NCI-H82 treated with DMSO at 0.1 percent for 48 hours (cell line): Measurements from ENCODE around the gene SCFD1.
"Not testable (repeated sequence)": the region's sequence is repeated elsewhere in the genome, so short reads cannot be mapped to it uniquely, and the experiment has no call there.

Source experiments
- DNase-seq: peaks from one replicate; lab custom pipeline; 2025; ENCODE audit not compliant: unreplicated experiment; lab: John Stamatoyannopoulos, UW

SCFD1 gene

DNA sequence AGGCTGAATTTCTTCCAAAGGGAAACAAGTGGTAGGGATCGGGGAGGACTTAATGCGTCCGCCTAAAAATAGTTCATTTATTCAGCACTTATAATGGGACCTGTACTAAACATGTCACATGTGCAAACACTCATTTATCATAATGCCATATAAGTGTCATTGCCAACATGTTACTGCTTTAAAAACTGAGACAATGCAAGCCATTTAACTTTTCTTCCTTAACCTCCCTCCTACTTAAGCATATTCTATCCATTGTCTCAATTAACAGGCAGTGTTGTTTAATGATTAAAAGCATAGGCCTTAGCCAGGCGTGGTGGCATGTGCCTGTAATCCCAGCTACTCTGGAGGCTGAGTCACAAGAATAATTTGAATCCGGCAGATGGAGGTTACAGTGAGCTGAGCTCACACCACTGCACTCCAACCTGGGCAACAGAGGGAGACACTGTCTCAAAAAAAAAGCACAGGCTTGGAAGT lies 13.5 kb upstream of the SCFD1 start:
- no peak for DNase-seq

DNA sequence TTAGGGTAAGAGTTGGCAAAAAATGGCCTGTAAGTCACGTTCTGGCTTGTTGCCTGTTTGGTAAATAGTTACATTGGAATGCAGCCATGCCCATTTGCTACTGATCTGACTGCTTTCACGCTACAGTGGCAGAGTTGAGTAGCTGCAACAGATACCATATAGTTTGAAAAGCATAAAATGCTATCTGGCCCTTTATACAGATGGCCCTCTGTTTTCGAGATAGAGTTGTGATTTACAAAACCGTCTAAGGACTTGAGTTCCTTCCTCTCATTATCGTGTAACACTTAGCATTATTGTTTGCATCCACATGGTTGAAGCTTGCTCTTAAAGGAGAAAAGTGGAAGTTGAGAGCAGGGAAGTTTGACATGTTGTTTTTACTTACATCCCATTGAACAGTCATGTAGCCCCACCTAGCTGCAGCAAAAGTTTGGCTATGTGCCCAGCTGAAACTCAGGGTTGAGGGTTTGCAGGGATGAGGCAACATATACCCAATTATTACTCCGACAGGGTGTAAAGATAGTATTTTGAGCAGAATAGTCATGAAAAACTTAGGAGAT lies 11.3 kb upstream of the SCFD1 start:
- DNase-seq, result no peak

DNA sequence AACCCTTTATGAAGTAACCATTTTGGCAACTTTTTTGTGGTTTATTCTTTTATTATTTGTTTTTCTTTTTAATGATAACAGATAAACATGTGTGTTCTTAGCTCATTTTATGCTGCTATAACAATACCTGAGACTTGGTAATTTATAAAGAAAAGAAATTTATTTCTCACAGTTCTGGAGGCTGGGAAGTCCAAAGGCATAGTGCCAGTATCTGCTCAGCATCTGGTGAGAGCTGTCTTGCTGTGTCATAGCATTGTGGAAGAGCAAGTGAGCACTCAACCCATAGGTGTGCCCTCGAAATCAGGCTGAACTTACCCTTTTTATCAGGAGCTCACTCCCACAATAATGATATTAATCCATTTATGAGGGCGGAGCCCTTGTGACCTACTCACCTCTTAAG lies 8.0 kb upstream of the SCFD1 start:
- no peak for DNase-seq

GRCh38 chr14:30620178-30620577 lies 1.9 kb upstream of the SCFD1 start:
- DNase-seq, result no peak

- DNase-seq, result no peak
Observed at GRCh38 chr14:30621354-30621939, 672 bp upstream of the SCFD1 start.

DNA sequence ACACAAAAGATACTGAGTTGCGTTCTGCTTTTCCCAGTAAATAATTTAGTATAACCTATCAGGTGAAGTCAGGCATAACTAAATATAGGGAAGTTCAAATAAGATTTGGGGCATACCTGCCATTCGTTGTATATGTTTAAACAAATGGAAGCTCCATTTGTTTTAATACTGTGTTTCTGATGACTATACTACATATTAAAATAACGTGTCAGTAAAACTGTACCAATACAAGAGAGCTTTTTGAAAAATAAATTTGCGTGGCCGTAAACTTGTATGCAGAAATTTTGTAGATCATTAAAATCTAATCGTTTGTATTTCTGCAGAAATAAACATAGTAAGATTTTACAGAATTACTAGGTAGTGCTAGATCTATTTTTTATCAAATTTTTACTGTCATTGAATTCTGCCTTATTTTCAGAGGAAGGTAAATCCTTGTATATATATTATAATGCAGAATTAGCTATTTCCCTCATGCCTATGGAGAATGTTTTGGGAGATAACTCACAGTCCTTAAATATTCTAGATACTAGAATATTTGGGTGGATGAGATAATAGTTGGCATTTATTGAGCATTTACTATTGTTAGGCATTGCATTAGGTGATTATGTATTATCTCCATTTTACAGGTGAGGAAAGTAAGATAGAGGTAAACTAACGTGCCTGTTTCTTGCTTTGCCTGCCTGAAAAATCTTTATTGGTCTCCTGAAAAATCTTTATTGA lies 1.5 kb downstream of the SCFD1 start:
- no peak for DNase-seq

DNA sequence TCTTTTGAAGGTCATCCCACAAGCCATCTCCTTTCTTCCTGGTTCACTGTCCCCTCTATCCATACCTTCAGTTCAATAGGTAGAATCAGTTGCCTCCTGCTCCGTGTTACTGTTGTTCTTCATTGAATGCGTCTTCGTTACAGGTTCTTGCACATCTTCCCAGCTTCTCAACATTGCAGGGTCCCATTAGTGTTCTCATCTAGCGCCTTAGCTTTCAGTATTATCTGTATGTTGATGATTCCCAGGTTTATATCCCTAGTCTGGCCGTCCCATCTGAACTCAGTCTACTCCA lies 2.0 kb downstream of the SCFD1 start:
- no peak for DNase-seq

- no peak for DNase-seq
Observed at GRCh38 chr14:30625533-30625932, 3.4 kb downstream of the SCFD1 start.

DNA sequence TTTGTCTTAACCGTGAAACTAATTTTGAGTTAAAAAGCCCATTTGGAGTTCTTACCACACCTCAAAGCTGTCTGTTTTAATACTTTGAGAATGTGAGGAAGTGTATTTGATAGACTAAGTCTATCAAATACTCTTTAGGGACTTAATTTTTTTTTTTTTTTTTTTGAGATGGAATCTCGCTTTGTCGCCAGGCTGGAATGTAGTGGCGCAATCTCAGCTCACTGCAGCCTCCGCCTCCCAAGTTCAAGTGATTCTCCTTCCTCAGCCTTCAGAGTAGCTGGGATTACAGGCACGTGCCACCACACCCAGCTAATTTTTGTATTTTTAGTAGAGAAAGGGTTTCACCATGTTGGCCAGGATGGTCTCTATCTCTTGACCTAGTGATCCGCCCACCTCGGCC lies 7.3 kb downstream of the SCFD1 start:
- DNase-seq, result not testable (repeated sequence)

DNA sequence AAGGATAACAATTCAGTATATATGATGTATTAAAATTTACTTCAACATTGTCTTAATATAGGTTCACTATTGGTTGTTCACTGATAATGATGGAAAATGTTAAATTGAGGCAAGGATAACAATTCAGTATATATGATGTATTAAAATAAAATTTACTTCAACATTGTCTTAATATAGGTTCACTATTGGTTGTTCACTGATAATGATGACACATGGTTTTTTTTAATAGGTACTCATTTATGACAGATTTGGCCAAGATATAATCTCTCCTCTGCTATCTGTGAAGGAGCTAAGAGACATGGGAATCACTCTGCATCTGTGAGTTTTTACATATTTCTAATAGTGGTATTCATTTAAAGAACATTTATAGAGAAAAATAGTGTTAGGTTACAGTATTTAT lies 8.1 kb downstream of the SCFD1 start:
- no peak for DNase-seq

DNA sequence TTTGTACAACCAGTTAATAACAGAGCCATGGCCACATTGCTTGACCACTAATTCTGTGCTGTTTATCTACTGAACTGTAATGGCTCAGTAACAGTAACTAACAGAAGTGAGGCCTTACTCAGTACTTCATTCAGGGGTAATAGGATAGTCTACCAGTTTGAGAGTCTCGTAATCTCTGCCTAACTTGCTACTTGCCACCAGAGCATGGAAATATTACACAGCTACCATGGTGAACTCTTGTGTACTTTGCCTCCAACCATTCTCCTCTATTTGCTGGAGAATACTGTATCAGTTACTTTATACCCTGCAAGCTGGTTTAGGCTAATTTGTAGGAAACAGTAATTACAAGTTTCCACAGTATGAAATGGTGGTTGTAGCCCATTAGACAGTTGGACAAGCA lies 10.6 kb downstream of the SCFD1 start:
- no peak for DNase-seq

GRCh38 chr14:30638926-30639325 lies 16.8 kb downstream of the SCFD1 start:
- DNase-seq, result no peak

DNA sequence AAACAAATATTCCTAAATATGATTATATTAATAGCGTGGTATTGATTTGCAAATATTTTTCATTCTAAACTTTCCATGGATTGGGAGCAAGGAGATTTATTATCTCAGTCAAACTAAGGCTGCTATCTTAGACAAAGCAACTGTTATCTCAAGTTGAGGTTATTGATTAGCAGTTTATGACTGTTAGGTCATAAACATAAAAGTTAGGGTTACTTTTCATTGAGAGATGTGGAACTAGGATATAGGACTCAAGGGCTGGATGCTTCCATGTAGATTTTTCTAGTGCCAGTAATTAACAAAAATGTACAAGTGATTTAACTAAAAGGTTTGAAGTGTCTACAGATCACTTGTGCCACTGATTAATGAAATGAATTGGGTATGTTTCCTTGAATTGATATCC lies 19.1 kb downstream of the SCFD1 start:
- DNase-seq, result no peak

DNA sequence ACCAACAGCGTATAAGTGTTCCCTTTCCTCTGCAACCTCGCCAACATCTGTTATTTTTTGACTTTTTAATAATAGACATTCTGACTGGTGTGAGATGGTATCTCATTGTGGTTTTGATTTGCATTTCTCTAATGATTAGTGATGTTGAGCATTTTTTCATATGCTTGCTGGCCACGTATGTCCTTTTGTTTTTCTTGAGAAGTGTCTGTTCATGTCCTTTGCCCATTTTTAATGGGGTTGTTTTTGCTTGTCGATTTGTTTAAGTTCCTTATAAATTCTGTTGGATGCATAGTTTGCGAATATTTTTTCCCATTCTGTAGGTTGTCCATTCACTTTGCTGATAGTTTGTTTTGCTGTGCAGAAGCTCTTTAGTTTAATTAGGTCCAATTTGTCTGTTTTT lies 22.3 kb downstream of the SCFD1 start:
- DNase-seq, result not testable (repeated sequence)

DNA sequence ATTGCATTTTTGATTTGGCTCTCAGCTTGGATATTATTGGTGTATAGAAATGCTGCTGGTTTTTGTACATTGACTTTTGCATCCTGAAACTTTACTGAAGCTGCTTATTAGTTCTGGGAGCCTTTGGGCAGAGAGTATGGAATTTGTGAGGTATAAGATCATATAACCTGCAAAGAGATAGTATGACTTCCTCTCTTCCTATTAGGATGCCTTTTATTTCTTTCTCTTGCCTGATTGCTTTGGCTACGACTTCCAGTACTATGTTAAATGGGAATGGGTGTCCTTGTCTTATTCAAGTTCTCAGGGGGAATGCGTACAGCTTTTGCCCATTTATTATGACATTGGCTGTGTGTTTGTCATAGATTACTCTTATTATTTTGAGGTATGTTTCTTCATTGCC lies 23.5 kb downstream of the SCFD1 start:
- DNase-seq, result no peak

GRCh38 chr14:30648471-30648870 lies 26.4 kb downstream of the SCFD1 start:
- DNase-seq, result no peak

GRCh38 chr14:30651937-30652336 lies 29.8 kb downstream of the SCFD1 start:
- DNase-seq, result no peak

GRCh38 chr14:30655124-30655523 lies 33.0 kb downstream of the SCFD1 start:
- no peak for DNase-seq

DNA sequence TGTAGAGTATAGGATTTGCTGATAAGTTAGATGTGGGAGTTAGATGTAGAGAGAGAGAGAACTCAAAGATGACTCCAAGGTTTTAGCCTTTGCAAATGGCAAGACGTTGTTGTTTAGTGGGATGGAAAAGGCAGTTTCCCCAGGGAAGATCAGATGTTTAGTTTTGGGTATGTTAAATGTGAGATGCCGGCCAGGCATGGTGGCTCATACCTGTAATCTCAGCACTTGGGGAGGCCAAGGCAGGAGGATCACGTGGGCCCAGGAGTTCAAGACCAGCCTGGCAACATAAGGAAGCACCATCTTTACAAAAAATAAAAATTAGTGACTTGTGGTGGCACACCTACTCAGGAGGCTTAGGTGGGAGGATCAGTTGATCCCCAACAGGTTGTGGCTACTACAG lies 33.5 kb downstream of the SCFD1 start:
- DNase-seq, result no peak

- no peak for DNase-seq
Observed at GRCh38 chr14:30656190-30656632, 34.1 kb downstream of the SCFD1 start.

- no peak for DNase-seq
Observed at GRCh38 chr14:30657050-30657449, 34.9 kb downstream of the SCFD1 start.

GRCh38 chr14:30657606-30658163 lies 35.6 kb downstream of the SCFD1 start:
- no peak for DNase-seq
